Measurements from ENCODE around the gene COL13A1.

Gene COL13A1

DNA sequence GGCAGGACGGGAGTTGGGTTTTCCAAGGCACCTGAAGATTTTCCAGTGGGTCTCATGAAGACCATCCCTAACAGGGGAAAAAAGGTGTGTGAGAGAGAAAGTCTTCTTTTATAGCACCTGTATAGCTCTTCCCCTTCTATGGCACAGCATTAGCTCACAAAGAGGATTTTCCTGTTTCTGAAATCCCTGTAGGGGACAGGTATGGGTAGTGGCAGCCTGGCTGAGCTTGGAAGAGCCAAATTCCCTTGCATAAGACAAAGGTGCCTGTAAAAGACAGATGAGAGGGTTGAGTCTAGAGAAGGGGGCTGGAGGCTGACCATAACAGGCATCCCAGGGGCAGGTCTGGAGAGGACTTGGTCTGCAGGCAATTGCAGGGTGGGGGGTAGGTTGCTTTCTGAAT lies 63.7 kb downstream of the COL13A1 start:
- ATAC-seq (replicated peaks): no peak
- H3K4me3 Mint-ChIP-seq: no peak overlapping the region
- H3K9me3 Mint-ChIP-seq: no peaks in the 10 kb centered on the region
- H3K36me3 Mint-ChIP-seq: no peaks in the 10 kb centered on the region
- no peak for DNase-seq
- peaks cover 7 to 12% of the 10 kb centered on the region in 2 donors for H3K4me1 Mint-ChIP-seq
- H3K27me3 Mint-ChIP-seq: peaks cover 9 to 15% of the 10 kb centered on the region in 2 donors
- H3K27ac Mint-ChIP-seq: no peak overlapping the region

DNA sequence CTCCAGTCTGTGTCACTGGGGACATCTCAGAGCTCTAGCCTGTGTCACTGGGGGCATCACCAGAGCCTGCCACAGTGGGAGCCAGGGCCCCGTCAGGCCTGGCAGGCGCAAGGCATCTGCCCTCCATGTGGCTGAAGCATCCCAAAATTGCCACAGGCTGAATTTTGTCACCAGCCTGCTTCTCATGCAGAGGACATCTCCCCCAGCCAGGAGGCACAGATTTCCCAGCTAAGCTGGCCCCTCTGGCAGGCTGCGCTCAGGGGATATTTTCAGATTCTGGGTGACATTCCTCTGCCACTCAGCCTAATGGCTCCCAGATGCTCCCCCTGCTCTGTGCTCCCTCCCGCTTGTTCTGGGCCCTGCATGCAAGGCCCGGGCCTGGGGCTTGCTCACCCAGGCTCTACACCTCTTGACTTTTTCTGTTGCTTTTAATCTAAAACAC lies 64.6 kb downstream of the COL13A1 start:
- no peak for DNase-seq
- no peak overlapping the region for H3K27ac Mint-ChIP-seq
- peaks cover 12 to 20% of the 10 kb centered on the region in 2 donors for H3K27me3 Mint-ChIP-seq
- H3K36me3 Mint-ChIP-seq: no peaks in the 10 kb centered on the region
- H3K9me3 Mint-ChIP-seq: no peaks in the 10 kb centered on the region
- H3K4me1 Mint-ChIP-seq: peaks cover 2 to 4% of the 10 kb centered on the region in 2 donors
- ATAC-seq (replicated peaks): no peak
- no peak overlapping the region for H3K4me3 Mint-ChIP-seq

DNA sequence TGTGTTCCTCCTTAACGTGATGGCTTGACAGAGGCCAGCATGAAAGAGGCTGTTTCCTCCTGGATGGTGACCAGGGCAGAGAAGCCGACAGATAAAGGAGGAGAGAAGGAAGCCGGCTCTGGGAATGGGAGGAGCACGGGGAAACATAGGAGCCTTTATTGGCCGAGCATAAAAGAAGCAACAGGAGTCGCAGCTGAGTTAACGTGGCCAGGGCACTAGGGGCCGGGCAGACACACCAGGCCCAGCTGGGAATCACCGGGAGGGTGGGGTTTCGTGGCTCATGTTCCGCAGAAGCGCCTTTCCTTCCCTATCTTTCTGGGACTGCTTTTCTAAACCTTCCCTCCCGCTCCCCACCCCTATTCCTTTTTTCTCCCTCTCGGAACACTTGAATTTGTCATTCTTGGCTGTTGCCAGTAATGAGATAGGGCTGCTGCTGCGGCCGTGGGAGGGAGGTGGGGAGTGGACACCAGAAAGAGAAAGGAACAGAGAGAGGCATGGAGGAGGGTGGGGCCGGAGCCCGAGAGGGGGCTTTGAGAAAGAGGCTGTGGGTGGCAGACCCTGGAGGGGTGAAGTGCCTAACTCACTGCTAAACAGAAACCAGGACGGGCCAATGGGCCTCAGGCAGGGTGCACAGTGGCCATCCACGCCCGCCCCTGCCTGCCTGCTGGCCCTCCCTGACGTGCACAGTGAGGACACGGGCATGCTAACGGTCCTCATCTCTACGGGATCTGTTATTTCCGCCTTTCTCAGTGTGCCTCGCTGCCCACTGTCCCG lies 65.2 kb downstream of the COL13A1 start:
- no peak overlapping the region for H3K27ac Mint-ChIP-seq
- H3K4me1 Mint-ChIP-seq: no peaks in the 10 kb centered on the region
- H3K27me3 Mint-ChIP-seq: peaks cover 12 to 20% of the 10 kb centered on the region in 2 donors
- no peaks in the 10 kb centered on the region for H3K9me3 Mint-ChIP-seq
- no peaks in the 10 kb centered on the region for H3K36me3 Mint-ChIP-seq
- ATAC-seq (replicated peaks): no peak
- DNase-seq: no peak
- H3K4me3 Mint-ChIP-seq: no peak overlapping the region

DNA sequence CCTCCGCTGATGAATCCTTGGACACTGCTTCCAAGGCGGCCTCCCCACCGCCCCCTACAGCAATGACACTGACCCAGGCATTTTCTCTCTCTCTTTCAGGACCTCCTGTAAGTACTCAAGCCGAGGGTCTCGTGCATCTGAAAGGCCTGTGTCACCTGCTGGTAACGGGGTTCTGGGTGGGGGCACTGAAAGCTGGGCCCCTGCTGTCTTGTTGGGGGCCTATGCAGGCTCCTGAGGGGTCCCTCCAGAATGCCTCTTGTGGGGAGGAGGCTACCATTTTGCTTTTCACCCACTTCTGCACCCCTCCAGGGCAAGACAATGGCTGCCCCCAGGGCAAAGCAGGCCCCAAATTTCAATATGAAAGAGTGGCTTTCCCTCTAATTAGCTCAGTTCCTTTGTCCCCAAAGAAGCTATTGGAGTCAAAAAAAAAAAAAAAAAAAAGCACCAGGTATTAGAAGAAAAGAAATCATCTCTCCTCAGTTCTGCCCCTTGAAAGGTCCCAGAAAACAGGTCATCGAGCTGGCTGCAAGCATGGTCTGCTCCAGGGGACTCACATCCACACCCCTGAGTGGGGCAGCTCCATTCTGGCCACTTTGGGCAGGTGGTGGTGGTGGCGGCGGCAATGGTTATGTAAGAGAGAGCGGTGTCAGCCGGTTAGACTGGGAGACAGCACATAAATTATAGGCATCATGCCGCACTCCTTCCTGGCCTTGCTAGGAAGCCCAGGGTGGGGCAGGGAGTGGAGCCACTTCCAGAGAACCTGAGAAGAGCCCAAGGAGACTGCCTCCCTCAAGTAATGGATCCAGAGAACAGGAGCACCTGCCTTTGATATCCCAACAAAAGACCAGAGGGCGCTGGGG lies 66.2 kb downstream of the COL13A1 start:
- ATAC-seq (replicated peaks): no peak
- H3K36me3 Mint-ChIP-seq: no peaks in the 10 kb centered on the region
- H3K27me3 Mint-ChIP-seq: peaks cover 12 to 20% of the 10 kb centered on the region in 2 donors
- no peak overlapping the region for H3K4me3 Mint-ChIP-seq
- no peaks in the 10 kb centered on the region for H3K4me1 Mint-ChIP-seq
- H3K27ac Mint-ChIP-seq: no peak overlapping the region
- no peaks in the 10 kb centered on the region for H3K9me3 Mint-ChIP-seq
- DNase-seq: no peak

DNA sequence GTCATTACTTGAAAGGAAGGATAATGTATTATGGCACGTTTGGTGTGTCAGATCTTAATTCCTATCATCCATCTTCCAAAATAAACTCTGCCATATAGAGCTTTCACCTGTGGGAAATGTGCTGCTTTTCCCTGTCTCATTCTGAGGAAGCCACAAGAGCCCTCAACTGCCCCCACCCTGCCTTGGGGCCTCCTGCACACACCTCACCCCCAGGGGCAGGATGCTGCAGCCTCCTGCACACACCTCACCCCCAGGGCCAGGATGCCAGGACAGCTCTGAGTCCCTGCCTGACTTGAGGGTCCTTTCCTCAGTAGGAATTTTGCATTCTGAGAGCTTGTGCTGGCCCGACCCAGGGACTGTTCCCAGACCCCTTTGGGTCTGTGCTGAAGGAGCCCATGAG lies 67.1 kb downstream of the COL13A1 start:
- H3K9me3 Mint-ChIP-seq: no peaks in the 10 kb centered on the region
- H3K4me3 Mint-ChIP-seq: no peak overlapping the region
- no peak overlapping the region for H3K27ac Mint-ChIP-seq
- H3K27me3 Mint-ChIP-seq: peaks cover 12 to 20% of the 10 kb centered on the region in 2 donors
- no peaks in the 10 kb centered on the region for H3K4me1 Mint-ChIP-seq
- ATAC-seq (replicated peaks): no peak
- H3K36me3 Mint-ChIP-seq: no peaks in the 10 kb centered on the region
- no peak for DNase-seq

DNA sequence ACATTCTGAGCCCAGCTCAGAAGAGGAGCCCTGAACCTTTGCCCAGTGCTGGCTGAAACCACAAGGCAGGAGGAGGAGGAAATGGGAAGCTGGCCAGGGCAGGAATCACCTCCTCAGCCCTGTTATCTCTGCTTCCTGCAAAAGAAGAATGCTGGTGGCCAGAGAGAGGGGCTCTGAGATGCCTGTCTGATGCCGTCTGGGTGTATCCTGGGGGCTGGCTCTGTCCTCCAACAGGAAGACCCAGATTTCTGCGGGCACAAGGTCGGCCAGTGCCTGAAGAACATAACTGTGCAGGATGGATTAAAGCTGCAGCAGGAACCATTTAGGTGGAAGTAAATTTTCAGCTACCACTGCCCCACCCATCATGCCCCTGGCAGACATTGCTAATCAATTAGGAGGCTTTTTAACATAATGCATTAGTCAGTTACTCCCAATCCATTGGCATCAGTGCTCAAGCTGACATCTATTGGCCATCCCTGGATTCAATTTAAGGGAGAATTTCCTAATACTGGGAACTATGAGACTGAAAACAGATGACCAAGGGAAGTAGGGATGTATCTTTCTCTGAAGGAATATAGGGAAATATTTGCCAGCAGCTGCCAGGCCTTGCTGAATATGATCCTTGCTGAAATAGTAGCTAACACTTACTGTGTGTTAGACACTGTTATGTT lies 67.7 kb downstream of the COL13A1 start:
- ATAC-seq (replicated peaks) (no peak), DNase-seq (no peak)
- Mint-ChIP-seq H3K36me3 (no peaks in the 10 kb centered on the region), H3K9me3 (no peaks in the 10 kb centered on the region), H3K4me1 (no peaks in the 10 kb centered on the region), H3K4me3 (no peak overlapping the region), H3K27ac (no peak overlapping the region), H3K27me3 (peaks cover 12 to 18% of the 10 kb centered on the region in 2 donors)

DNA sequence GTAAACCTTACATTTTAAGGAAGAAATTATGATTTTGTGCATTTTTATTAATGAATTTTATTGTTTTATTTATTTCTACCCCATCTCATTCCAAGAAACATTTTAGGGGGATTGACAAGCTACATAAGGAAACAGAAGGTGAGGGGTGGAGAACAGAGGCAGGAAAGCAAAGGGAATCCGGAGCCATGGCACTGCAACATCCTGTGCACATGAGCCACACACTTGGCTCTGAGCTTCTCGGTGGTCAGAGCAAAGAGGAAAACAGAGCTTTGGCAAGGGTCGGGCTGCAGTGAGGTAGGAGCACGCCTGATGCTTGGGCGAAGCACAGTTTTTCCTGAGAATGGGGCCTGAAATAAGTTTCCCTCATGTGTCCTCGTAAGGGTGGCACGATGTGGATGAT lies 68.9 kb downstream of the COL13A1 start:
- peaks cover 6 to 7% of the 10 kb centered on the region in 2 donors for H3K27me3 Mint-ChIP-seq
- H3K9me3 Mint-ChIP-seq: no peaks in the 10 kb centered on the region
- no peaks in the 10 kb centered on the region for H3K36me3 Mint-ChIP-seq
- no peak for DNase-seq
- no peak overlapping the region for H3K27ac Mint-ChIP-seq
- no peak overlapping the region for H3K4me3 Mint-ChIP-seq
- ATAC-seq (replicated peaks): no peak
- no peaks in the 10 kb centered on the region for H3K4me1 Mint-ChIP-seq

DNA sequence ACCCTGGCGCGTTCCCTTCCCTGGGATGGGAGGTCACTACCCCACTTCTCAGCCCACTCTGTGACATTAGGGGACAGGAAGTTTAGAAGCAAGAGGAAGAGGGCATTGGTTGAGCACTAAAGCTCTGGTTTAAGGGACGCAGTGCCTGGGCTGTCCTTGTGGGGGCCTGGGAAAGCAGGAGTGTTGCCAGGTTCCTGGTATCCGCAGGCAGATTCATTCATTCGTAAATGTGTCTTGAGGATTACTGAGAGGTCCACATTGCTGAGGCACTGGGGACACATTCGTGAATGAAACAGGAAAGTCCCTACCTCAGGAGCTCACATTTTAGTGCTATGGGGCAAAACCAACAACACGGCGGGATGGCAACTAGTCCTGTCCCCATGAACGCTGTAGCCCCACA lies 69.4 kb downstream of the COL13A1 start:
- Mint-ChIP-seq H3K27ac (no peak overlapping the region), H3K9me3 (no peaks in the 10 kb centered on the region), H3K36me3 (no peaks in the 10 kb centered on the region), H3K4me1 (no peaks in the 10 kb centered on the region), H3K27me3 (peaks cover 5 to 7% of the 10 kb centered on the region in 2 donors), H3K4me3 (no peak overlapping the region)
- ATAC-seq (replicated peaks) (no peak), DNase-seq (no peak)

DNA sequence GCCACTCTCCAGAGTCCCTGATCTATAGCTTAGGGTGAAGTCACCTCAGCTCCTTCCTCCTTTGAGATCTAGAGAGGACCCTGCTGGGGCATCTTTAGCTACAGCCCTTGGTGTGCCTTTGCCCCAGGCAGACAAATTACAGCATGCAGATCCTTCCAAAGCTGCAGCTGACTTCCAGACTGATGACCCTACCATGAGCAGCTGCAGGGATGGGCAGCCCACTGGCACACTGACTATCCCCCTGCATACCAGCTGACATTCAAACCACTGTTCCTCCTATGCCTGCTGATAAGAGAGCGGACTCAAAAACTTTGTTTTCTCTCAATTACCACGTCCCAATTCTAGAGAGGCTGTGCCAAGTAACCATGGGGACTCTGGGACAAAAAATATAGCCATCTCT lies 70.6 kb downstream of the COL13A1 start:
- H3K27ac Mint-ChIP-seq: no peak overlapping the region
- no peaks in the 10 kb centered on the region for H3K36me3 Mint-ChIP-seq
- no peak for ATAC-seq (replicated peaks)
- H3K4me3 Mint-ChIP-seq: no peak overlapping the region
- H3K4me1 Mint-ChIP-seq: no peaks in the 10 kb centered on the region
- H3K27me3 Mint-ChIP-seq: peaks cover 5 to 6% of the 10 kb centered on the region in 2 donors
- H3K9me3 Mint-ChIP-seq: no peaks in the 10 kb centered on the region
- no peak for DNase-seq

DNA sequence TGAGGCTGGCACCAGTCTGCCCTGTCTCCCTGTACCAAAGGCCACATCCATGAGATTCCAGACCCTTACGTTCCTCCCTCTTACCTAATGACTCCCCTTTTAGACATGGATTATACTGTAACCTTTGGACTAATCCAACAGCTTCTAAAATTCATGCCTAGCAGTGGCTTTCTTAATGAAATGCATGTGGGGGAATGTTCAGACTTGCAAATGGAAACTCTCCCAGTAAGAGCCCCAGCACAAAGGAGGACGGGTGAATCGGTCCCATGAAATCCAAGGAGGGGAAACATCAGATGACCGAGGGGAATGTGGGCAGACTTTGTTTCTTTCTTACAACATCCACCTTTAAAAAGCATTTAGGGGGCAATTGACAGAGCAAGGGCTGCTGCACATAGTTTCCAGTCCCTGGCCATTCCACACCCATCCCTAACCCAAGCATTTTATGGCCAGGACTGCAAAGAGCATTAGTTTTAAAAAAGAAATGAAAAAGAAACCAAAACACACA lies 71.5 kb downstream of the COL13A1 start:
- H3K9me3 Mint-ChIP-seq: no peaks in the 10 kb centered on the region
- H3K36me3 Mint-ChIP-seq: no peaks in the 10 kb centered on the region
- DNase-seq (no peak), ATAC-seq (replicated peaks) (no peak)
- H3K27ac Mint-ChIP-seq: no peak overlapping the region
- H3K4me1 Mint-ChIP-seq: no peaks in the 10 kb centered on the region
- peaks cover 4 to 5% of the 10 kb centered on the region in 2 donors for H3K27me3 Mint-ChIP-seq
- H3K4me3 Mint-ChIP-seq: no peak overlapping the region

DNA sequence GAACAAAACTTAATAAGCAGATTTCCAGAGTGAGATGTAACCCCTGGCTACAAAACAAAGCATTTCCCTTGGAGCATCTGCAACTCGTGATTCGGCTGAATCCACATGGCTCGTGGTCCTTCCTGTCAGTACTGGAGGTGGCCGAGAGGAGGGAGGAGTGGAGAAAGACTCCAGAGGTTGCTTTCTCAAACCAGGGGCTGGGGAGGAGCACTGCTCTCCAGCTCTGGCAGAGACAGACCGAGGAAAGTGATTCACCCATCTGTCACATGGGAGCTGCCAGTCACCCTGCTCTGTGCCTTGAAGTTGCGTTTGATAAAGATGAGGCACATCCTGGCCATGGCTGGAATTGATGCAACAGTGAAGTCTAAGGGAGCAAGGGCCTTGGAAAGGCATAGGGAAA lies 72.7 kb downstream of the COL13A1 start:
- H3K36me3 Mint-ChIP-seq: no peaks in the 10 kb centered on the region
- H3K9me3 Mint-ChIP-seq: no peaks in the 10 kb centered on the region
- peaks cover 4 to 5% of the 10 kb centered on the region in 2 donors for H3K27me3 Mint-ChIP-seq
- H3K4me1 Mint-ChIP-seq: no peaks in the 10 kb centered on the region
- DNase-seq: no peak
- H3K27ac Mint-ChIP-seq: no peak overlapping the region
- no peak overlapping the region for H3K4me3 Mint-ChIP-seq
- ATAC-seq (replicated peaks): no peak

DNA sequence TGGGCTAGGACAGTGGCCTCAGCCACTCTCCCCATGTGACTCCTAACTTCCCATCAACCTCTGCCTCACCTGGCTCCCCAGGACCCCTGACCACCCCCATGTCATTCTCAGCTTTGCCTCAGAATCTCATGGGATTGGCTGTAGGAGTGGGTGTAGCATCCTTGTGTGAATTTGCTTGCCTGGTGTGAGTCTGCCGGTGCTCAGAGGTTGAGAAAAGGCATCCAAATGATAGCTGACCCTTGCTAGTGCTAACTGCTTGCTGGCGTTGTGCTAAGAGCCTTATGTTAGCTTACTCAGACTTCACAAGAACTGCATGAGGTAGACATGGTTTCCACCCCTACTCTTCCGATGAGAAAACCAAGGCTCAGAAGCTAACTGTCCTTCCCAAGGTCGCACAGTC lies 74.2 kb downstream of the COL13A1 start:
- Mint-ChIP-seq H3K4me1 (peaks cover 0 to 11% of the 10 kb centered on the region in 2 donors), H3K27ac (no peak overlapping the region), H3K9me3 (no peaks in the 10 kb centered on the region), H3K27me3 (peaks cover 7 to 13% of the 10 kb centered on the region in 2 donors), H3K36me3 (no peaks in the 10 kb centered on the region), H3K4me3 (no peak overlapping the region)
- ATAC-seq (replicated peaks) (no peak), DNase-seq (no peak)

DNA sequence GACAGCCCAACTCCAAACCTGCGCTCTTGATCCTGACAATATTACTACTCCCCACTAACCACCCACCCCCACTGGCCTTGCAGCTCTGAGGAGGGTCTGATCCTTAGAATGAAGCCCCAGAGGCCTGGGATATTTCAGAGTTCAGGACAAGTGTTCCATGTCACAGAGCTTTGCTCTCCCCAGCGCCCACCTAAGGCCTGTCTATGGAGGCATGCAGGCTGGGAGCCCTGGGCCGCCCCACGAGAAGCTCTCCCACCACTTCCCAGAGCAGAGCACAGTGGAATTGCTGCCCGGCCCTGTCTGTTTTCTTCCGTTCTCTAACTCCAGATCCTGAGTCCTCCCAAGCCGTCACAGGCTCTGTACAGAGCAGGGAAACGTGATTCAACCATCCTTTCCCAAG lies 74.6 kb downstream of the COL13A1 start:
- no peak overlapping the region for H3K27ac Mint-ChIP-seq

DNA sequence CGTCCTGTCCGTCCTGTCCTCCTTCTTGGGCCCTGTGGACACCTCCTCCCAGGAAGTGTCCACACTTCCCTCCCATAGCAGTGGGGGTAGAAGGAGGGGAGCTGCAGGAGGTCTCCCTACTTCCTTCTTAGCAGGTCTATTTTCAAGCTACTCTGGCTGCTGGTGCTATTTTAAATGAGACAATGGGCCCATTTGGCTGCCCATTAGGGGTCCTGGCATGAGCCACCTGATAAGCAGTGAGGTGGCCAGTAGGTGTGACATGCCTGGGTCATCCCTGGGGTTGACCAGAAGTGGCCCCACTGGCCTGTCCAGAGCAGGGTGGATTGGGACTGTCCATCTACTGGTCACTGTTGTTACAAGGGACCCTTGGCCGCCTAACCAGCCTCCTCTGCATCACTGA lies 75.2 kb downstream of the COL13A1 start:
- H3K9me3 Mint-ChIP-seq: no peaks in the 10 kb centered on the region
- peaks cover 0 to 13% of the 10 kb centered on the region in 2 donors for H3K4me1 Mint-ChIP-seq
- H3K27ac Mint-ChIP-seq: no peak overlapping the region
- H3K27me3 Mint-ChIP-seq: peaks cover 5 to 19% of the 10 kb centered on the region in 2 donors
- no peak overlapping the region for H3K4me3 Mint-ChIP-seq
- no peak for ATAC-seq (replicated peaks)
- DNase-seq: no peak
- no peaks in the 10 kb centered on the region for H3K36me3 Mint-ChIP-seq

More for the DNA sequence above, 74.6 kb downstream of the COL13A1 start:
- ATAC-seq (replicated peaks): no peak
- Mint-ChIP-seq H3K36me3 (no peaks in the 10 kb centered on the region), H3K27me3 (peaks cover 5 to 16% of the 10 kb centered on the region in 2 donors), H3K4me3 (no peak overlapping the region), H3K4me1 (peaks cover 0 to 13% of the 10 kb centered on the region in 2 donors), H3K9me3 (no peaks in the 10 kb centered on the region)
- DNase-seq: no peak

Data from stimulated activated naive B cell treated with anti-CD40 and anti-IgM and Interleukin-4, amounts not matched to agents 10 μg/mL and 1 μg/mL and 100 μg/mL, for 72 hours (primary cell).